A549 (cell line): Measurements from ENCODE around the gene METTL1.
A peak's percentile ranks its signal among the peaks of the same experiment; 100 is the strongest.

Source experiments
- CEBPB ChIP-seq, 2 experiments: fragments of >200 bp in 1 of 2; sonication (Bioruptor Twin) in 1 of 2; formaldehyde crosslinking in 1 of 2; IDR thresholded peaks; 2 replicates each; pipeline ENCODE4 v1.6.1; 2012 to 2016
- CTCF ChIP-seq: fragments of >200 bp; sonication (Bioruptor Twin); formaldehyde crosslinking; IDR thresholded peaks from 3 replicates; pipeline ENCODE4 v1.5.1; 2016
- EHF ChIP-seq: fragments of 250-450 bp; sonication (Bioruptor Pico); IDR thresholded peaks from 2 replicates; pipeline ENCODE4 v1.5.0; 2020; ENCODE audit warnings: mild to moderate bottlenecking
- EP300 ChIP-seq, 2 experiments: fragments of >200 bp; sonication (Bioruptor Twin); formaldehyde crosslinking; IDR thresholded peaks; 2 replicates in 1 of 2; 3 replicates in 1 of 2; pipeline ENCODE4 v1.6.1; 2016 to 2017
- ESRRA ChIP-seq: fragments of 150-350 bp; IDR thresholded peaks from 2 replicates; pipeline ENCODE4 v1.6.1; 2014; ENCODE audit warnings: mild to moderate bottlenecking, low read length, borderline replicate concordance
- NR3C1 ChIP-seq: fragments of >200 bp; sonication (Bioruptor Twin); formaldehyde crosslinking; IDR thresholded peaks from 3 replicates; pipeline ENCODE4 v1.6.1; 2017
- PHF8 ChIP-seq: fragments of 200-600 bp; sonication (generic); IDR thresholded peaks from 2 replicates; pipeline ENCODE4 v1.6.1; 2016; ENCODE audit warnings: low read depth, mild to moderate bottlenecking, antibody characterized with exemption, moderate library complexity, borderline replicate concordance
- POLR2A ChIP-seq: IDR thresholded peaks from 2 replicates; pipeline ENCODE4 v1.6.1; 2012; ENCODE audit warnings: mild to moderate bottlenecking, low read length
- RNF2 ChIP-seq: fragments of 200-600 bp; sonication (generic); IDR thresholded peaks from 2 replicates; pipeline ENCODE4 v1.6.1; 2016; ENCODE audit warnings: low read depth, mild to moderate bottlenecking, antibody characterized with exemption, moderate library complexity, borderline replicate concordance
- ZFP36 ChIP-seq: fragments of 450-650 bp; IDR thresholded peaks from 2 replicates; pipeline ENCODE4 v1.6.1; 2014; ENCODE audit warnings: borderline replicate concordance; ENCODE audit not compliant: partially characterized antibody
- TF ChIP-seq, protein P1 (sequence below): fragments of 450-650 bp; IDR thresholded peaks from 2 replicates; pipeline ENCODE4 v1.6.1; 2014; ENCODE audit warnings: antibody characterized with exemption

GRCh38 chr12:57745485-57745881, 26.4 kb downstream of the METTL1 start:
- TF ChIP-seq POLR2A (0 out of 2 replicates have a peak, but pooled peaks have one; percentile 18), CTCF (no peak), RNF2 (no peak), ZFP36 (no peak), PHF8 (no peak), ESRRA (no peak), CEBPB (IDR thresholded peaks at IDR 0.05) (no peak), NR3C1 (no peak), EP300 (IDR thresholded peaks at IDR 0.05) (no peak), EHF (no peak)
- TF ChIP-seq, protein P1, sequence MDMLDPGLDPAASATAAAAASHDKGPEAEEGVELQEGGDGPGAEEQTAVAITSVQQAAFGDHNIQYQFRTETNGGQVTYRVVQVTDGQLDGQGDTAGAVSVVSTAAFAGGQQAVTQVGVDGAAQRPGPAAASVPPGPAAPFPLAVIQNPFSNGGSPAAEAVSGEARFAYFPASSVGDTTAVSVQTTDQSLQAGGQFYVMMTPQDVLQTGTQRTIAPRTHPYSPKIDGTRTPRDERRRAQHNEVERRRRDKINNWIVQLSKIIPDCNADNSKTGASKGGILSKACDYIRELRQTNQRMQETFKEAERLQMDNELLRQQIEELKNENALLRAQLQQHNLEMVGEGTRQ: no peak; the same call in 1 of the 2 replicates
